ENCODE results near the gene ODR4.

DNA sequence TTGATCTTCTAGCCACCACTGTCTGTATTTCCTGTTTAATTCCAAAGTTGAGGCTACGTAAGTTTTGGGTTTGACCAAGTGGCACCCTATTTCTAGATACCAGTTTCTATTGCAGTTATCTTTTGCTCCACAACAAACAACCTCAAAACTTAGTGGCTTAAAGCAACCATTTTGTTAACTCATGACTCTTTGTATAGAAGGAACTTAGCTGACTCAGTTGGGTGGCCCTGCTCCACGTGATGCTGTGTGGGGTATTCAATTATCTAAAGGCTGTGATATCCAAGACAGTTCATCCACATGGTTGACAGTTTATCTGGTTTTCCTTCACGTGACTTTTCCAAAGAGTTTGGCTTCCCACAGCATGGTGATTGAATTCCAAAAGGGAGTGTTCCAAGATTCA lies 50.5 kb downstream of the ODR4 start:
- TF ChIP-seq, protein P1, sequence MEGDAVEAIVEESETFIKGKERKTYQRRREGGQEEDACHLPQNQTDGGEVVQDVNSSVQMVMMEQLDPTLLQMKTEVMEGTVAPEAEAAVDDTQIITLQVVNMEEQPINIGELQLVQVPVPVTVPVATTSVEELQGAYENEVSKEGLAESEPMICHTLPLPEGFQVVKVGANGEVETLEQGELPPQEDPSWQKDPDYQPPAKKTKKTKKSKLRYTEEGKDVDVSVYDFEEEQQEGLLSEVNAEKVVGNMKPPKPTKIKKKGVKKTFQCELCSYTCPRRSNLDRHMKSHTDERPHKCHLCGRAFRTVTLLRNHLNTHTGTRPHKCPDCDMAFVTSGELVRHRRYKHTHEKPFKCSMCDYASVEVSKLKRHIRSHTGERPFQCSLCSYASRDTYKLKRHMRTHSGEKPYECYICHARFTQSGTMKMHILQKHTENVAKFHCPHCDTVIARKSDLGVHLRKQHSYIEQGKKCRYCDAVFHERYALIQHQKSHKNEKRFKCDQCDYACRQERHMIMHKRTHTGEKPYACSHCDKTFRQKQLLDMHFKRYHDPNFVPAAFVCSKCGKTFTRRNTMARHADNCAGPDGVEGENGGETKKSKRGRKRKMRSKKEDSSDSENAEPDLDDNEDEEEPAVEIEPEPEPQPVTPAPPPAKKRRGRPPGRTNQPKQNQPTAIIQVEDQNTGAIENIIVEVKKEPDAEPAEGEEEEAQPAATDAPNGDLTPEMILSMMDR (IDR thresholded peaks at IDR 0.05), result no peak
- no peak for TF ChIP-seq POLR2AphosphoS5 (IDR thresholded peaks at IDR 0.05; ENCODE audit: insufficient read depth in 1 of 2, low read depth in 1 of 2)
- no peak for TF ChIP-seq POLR2A (IDR thresholded peaks at IDR 0.05)

All from vagina (tissue), 2 donors.